Adrenal gland (tissue), 12 donors: Measurements from ENCODE around the gene LIM2. TPM values are rescaled to one million over a fixed set of nuclear protein-coding genes. Genes with fewer than 3 reads are reported as not detected.

Experiments
- DNase-seq, 7 donors: peaks; one replicate each; pipeline ENCODE4 v3.0.0-alpha.2; 2019 to 2020
- H3K27ac ChIP-seq, 5 donors: fragments of 200-600 bp; sonication (generic) in 4 of 5; 1 replicate in 3 of 5; 2 replicates in 2 of 5; pipeline versions ENCODE4 v1.5.1 to v1.8.0; 2016 to 2020; ENCODE audit warnings: mild to moderate bottlenecking in 1 of 5
- H3K27me3 ChIP-seq: fragments of 200-600 bp; 2 replicates; pipeline ENCODE4 v1.8.0; 2021
- H3K36me3 ChIP-seq, 2 donors: fragments of 200-600 bp; replicated peaks in 1 of 2; 1 replicate in 1 of 2; 2 replicates in 1 of 2; pipeline versions ENCODE4 v1.5.1 to v1.8.0; 2018 to 2022
- H3K4me1 ChIP-seq, 2 donors: fragments of 200-600 bp; replicated peaks in 1 of 2; 1 replicate in 1 of 2; 2 replicates in 1 of 2; pipeline versions ENCODE4 v1.5.1 to v1.8.0; 2018 to 2021
- H3K4me3 ChIP-seq, 4 donors: fragments of 200-600 bp; sonication (generic) in 3 of 4; one replicate each; pipeline ENCODE4 v1.5.1; 2016 to 2018
- H3K9me3 ChIP-seq, 3 donors: fragments of 200-600 bp; sonication (generic) in 1 of 3; replicated peaks in 1 of 3; 1 replicate in 2 of 3; 2 replicates in 1 of 3; pipeline versions ENCODE4 v1.5.1 to v1.8.0; 2016 to 2021
- CTCF ChIP-seq, 6 experiments: fragments of 450-650 bp in 4 of 6; fragments of 200-600 bp in 2 of 6; sonication (generic) in 1 of 6; IDR thresholded peaks; 1 replicate in 5 of 6; 2 replicates in 1 of 6; pipeline versions ENCODE4 v1.5.1 to v1.8.0; 2016 to 2021; ENCODE audit warnings: antibody characterized with exemption in 6 of 6, mild to moderate bottlenecking in 2 of 6, moderate library complexity in 1 of 6
- POLR2A ChIP-seq, 2 donors: fragments of 450-650 bp; IDR thresholded peaks; one replicate each; pipeline ENCODE4 v1.6.1; 2017; ENCODE audit warnings: antibody characterized with exemption in 2 of 2, mild to moderate bottlenecking in 2 of 2, moderate library complexity in 1 of 2
- WGBS, 4 donors: extraction: QIAGEN DNeasy Blood & Tissue Kit in 2 of 4; methylation state at CpG; one replicate each; pipeline versions ENCODE4 v1.1.5 to v1.1.7; 2013 to 2017; 5-methylcytosine and 5-hydroxymethylcytosine counted together
- intact Hi-C, 2 donors: fragments of 100-400 bp; cut with DNase I; formaldehyde crosslinking; loops; one replicate each; pipeline versions ENCODE4 v1.14.1 to v1.15.0; 2022 to 2023
- polyA plus RNA-seq, 3 donors: library from polyadenylated mRNA; stranded (reverse); fragments of 200-250 nt in 2 of 3; fragments of 350-450 nt in 1 of 3; fragmentation: Illumina TruSeq in 1 of 3; extraction: RNeasy Lipid Tissue Mini Kit (QIAGEN cat#74804) in 1 of 3; gene quantifications; one replicate each; pipeline ENCODE4 v1.2.3, GENCODE V29; 2013 to 2014
- total RNA-seq, 9 donors: library from RNA; depleted of rRNA in 4 of 9; stranded (reverse); fragments of >200 nt in 4 of 9; fragments of 120-200 nt in 1 of 9; fragmentation: NEBNext Ultra II Directional in 1 of 9; extraction: Animal tissue kit (Norgen Biotek cat#: 25700) in 1 of 9; gene quantifications; one replicate each; pipeline versions ENCODE4 v1.1.0 to v1.2.4, GENCODE V29; 2013 to 2023
- donor health status: healthy with polysubstance abuse.
- donor health status: Bipolar disorder and iron deficiency.
- donor health status: DM: yes; HTN: yes; CAD: no.
- donor health status: DM: no; HTN: no; CAD: no.
- donor health status: DM: no; HTN: no; CAD: no.
- donor health status: DM: yes; HTN: yes; CAD: no.

Gene LIM2
- total and polyA plus RNA-seq, 12 donors = not detected

GRCh38 chr19:51351266-51351990 is 36.3 kb downstream of the LIM2 start:
- WGBS, 4 donors = 94 to 99% (median 97%) methylated on average over 6 to 11 of the region's 11 CpGs
- H3K36me3 ChIP-seq = peaks cover 0 to 40% of the 10 kb centered on the region in 2 donors
- TF ChIP-seq CTCF (IDR thresholded peaks at IDR 0.05) (no peak), POLR2A (IDR thresholded peaks at IDR 0.05) (no peak)
- DNase-seq = no peak
- H3K4me1 ChIP-seq = peaks cover 0 to 9% of the 10 kb centered on the region in 2 donors
- peak overlapping the region in 1 of 5 donors; percentile 14 for H3K27ac ChIP-seq
- H3K4me3 ChIP-seq = no peak overlapping the region
- no peaks in the 10 kb centered on the region for H3K27me3 ChIP-seq
- intact Hi-C loops = no loop called here
- no peaks in the 10 kb centered on the region for H3K9me3 ChIP-seq

GRCh38 chr19:51347209-51347928 is 40.4 kb downstream of the LIM2 start:
- no peaks in the 10 kb centered on the region for H3K4me1 ChIP-seq
- H3K4me3 ChIP-seq = no peak overlapping the region
- 81 to 92% (median 89%) methylated on average over 10 of the region's 10 CpGs for WGBS, 4 donors
- H3K36me3 ChIP-seq = peaks cover 0 to 47% of the 10 kb centered on the region in 2 donors
- DNase-seq = no peak
- no peaks in the 10 kb centered on the region for H3K9me3 ChIP-seq
- H3K27ac ChIP-seq = no peak overlapping the region
- no peak for TF ChIP-seq POLR2A (IDR thresholded peaks at IDR 0.05)
- no peak for TF ChIP-seq CTCF (IDR thresholded peaks at IDR 0.05)
- H3K27me3 ChIP-seq = no peaks in the 10 kb centered on the region
- intact Hi-C loops = no loop called here

GRCh38 chr19:51346742-51347141 is 41.0 kb downstream of the LIM2 start:
- no peak overlapping the region for H3K4me3 ChIP-seq
- no peak for DNase-seq
- peaks cover 0 to 46% of the 10 kb centered on the region in 2 donors for H3K36me3 ChIP-seq
- intact Hi-C loops = no loop called here
- H3K27me3 ChIP-seq = no peaks in the 10 kb centered on the region
- TF ChIP-seq CTCF (IDR thresholded peaks at IDR 0.05) = no peak
- TF ChIP-seq POLR2A (IDR thresholded peaks at IDR 0.05) = no peak
- H3K9me3 ChIP-seq = no peaks in the 10 kb centered on the region
- WGBS, 4 donors = 75 to 91% (median 87%) methylated on average over 4 to 17 of the region's 17 CpGs
- no peak overlapping the region for H3K27ac ChIP-seq
- H3K4me1 ChIP-seq = no peaks in the 10 kb centered on the region

- Histone ChIP-seq H3K27me3 (no peaks in the 10 kb centered on the region), H3K4me1 (peaks cover 3 to 4% of the 10 kb centered on the region in 2 donors), H3K36me3 (peaks cover 0 to 32% of the 10 kb centered on the region in 2 donors), H3K4me3 (no peak overlapping the region), H3K9me3 (no peaks in the 10 kb centered on the region), H3K27ac (no peak overlapping the region)
- 96 to 99% (median 97%) methylated on average over 9 of the region's 9 CpGs for WGBS, 4 donors
- TF ChIP-seq CTCF (IDR thresholded peaks at IDR 0.05) = no peak
- no peak for TF ChIP-seq POLR2A (IDR thresholded peaks at IDR 0.05)
- intact Hi-C loops = no loop called here
- no peak for DNase-seq
These were observed 42.6 kb downstream of the LIM2 start for GRCh38 chr19:51345076-51345620.
